Glutamatergic neuron (in vitro differentiated cells): ENCODE results near the gene LAIR2. TPM values are rescaled to one million over a fixed set of nuclear protein-coding genes. Genes with fewer than 3 reads are reported as not detected.
"Not testable (repeated sequence)": the region's sequence is repeated elsewhere in the genome, so short reads cannot be mapped to it uniquely, and the experiment has no call there.

Experiments
- DNase-seq: peaks from one replicate; pipeline ENCODE4 v3.0.0; 2022
- H3K27ac Mint-ChIP-seq: one replicate; pipeline ENCODE4 v1.8.0; 2020; ENCODE audit warnings: mild to moderate bottlenecking, mixed read lengths, inconsistent platforms; ENCODE audit not compliant: unreplicated experiment
- H3K27me3 Mint-ChIP-seq: one replicate; pipeline ENCODE4 v1.8.0; 2020; ENCODE audit warnings: mild to moderate bottlenecking, moderate library complexity, mixed read lengths, inconsistent platforms; ENCODE audit not compliant: unreplicated experiment
- H3K36me3 Mint-ChIP-seq: one replicate; pipeline ENCODE4 v1.8.0; 2020; ENCODE audit warnings: mild to moderate bottlenecking, mixed read lengths, inconsistent platforms; ENCODE audit not compliant: unreplicated experiment
- H3K4me1 Mint-ChIP-seq: one replicate; pipeline ENCODE4 v1.8.0; 2020; ENCODE audit warnings: mild to moderate bottlenecking, low read depth, mixed read lengths, inconsistent platforms; ENCODE audit not compliant: unreplicated experiment
- H3K4me3 Mint-ChIP-seq: one replicate; pipeline ENCODE4 v1.8.0; 2020; ENCODE audit warnings: mild to moderate bottlenecking, mixed read lengths, inconsistent platforms; ENCODE audit not compliant: unreplicated experiment
- H3K9me3 Mint-ChIP-seq: one replicate; pipeline ENCODE4 v1.8.0; 2020; ENCODE audit warnings: mild to moderate bottlenecking, moderate library complexity, mixed read lengths, inconsistent platforms; ENCODE audit not compliant: unreplicated experiment
- total RNA-seq: library from RNA; stranded (reverse); fragmentation: NEBNext Ultra II Directional; extraction: Animal tissue kit (Norgen Biotek cat#: 25700); gene quantifications from one replicate; pipeline ENCODE4 v1.2.1, GENCODE V29; 2021; ENCODE audit not compliant: unreplicated experiment
- TF ChIP-seq, protein P1 (sequence below): fragments of 200-600 bp; sonication (generic); IDR thresholded peaks from one replicate; pipeline ENCODE4 v1.5.0; 2021; ENCODE audit not compliant: partially characterized antibody, unreplicated experiment

Gene LAIR2
- total RNA-seq, 1 donor from 2014 or later = not detected

DNA sequence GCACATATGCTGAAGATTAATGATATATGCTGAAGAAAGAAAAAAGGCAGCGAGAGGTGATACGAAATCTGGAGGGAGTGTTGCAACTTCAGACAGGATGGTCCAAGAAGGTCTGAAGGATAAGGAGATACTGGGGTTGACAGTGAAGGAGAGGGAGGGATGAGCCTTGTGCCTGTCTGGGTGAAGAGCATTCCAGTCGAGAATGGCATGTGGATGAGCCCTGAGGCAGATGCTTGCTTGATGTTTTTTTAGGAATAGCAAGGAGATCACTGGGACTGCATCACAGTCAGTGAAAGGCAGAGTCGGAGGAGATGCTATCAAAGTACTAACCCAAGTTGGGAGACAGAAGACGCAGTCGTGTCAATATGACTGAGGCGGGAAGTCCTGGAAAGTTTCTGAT, 13.3 kb upstream of the LAIR2 start:
- TF ChIP-seq, protein P1, sequence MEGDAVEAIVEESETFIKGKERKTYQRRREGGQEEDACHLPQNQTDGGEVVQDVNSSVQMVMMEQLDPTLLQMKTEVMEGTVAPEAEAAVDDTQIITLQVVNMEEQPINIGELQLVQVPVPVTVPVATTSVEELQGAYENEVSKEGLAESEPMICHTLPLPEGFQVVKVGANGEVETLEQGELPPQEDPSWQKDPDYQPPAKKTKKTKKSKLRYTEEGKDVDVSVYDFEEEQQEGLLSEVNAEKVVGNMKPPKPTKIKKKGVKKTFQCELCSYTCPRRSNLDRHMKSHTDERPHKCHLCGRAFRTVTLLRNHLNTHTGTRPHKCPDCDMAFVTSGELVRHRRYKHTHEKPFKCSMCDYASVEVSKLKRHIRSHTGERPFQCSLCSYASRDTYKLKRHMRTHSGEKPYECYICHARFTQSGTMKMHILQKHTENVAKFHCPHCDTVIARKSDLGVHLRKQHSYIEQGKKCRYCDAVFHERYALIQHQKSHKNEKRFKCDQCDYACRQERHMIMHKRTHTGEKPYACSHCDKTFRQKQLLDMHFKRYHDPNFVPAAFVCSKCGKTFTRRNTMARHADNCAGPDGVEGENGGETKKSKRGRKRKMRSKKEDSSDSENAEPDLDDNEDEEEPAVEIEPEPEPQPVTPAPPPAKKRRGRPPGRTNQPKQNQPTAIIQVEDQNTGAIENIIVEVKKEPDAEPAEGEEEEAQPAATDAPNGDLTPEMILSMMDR = no peak
- no peak for DNase-seq
- Mint-ChIP-seq H3K36me3 (no peaks in the 10 kb centered on the region), H3K27me3 (peaks cover 6% of the 10 kb centered on the region), H3K27ac (no peak overlapping the region), H3K4me3 (no peak overlapping the region), H3K4me1 (no peaks in the 10 kb centered on the region), H3K9me3 (peaks cover 3% of the 10 kb centered on the region)

DNA sequence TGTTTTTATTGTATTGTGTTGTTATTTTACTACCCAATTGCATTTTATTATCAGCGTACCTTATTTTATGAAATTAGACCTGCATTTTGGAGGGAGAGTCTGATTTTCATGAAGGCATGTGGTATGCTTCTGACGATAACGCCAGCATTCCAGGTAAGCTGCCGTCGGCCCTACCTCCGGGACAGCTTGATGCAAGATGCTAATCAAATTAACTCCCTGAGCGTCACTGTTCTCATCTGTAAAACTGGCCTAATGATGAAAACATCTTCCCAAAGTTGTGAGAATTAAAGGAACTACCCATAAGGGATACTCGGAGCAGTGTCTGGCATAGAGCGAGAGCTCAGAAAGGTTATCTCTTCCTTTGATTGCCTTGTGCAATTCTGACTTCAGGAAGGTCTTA, 12.9 kb upstream of the LAIR2 start:
- no peaks in the 10 kb centered on the region for H3K4me1 Mint-ChIP-seq
- no peak overlapping the region for H3K27ac Mint-ChIP-seq
- TF ChIP-seq, protein P1 = no peak
- H3K27me3 Mint-ChIP-seq = peaks cover 6% of the 10 kb centered on the region
- H3K9me3 Mint-ChIP-seq = peaks cover 3% of the 10 kb centered on the region
- H3K36me3 Mint-ChIP-seq = no peaks in the 10 kb centered on the region
- no peak overlapping the region for H3K4me3 Mint-ChIP-seq
- DNase-seq = no peak

DNA sequence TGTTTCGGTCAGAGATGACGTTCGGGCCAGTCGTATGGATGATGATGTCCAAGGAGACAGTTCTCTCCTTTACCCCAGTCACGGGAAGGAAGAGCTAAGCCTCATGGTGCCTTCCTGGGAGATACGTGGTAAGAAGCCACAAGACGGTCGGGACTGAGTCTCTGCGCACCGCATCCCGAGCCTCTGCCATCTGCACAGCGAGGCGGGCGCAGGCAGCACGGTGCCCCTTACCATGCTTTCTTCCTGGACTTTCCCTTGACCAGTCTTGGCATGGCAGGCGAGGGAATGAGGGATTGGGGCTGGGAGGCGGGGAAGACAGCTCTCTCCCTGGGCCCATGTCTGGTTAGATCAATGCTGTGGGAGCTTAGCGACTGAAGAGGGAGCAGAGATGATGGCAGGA, 10.1 kb upstream of the LAIR2 start:
- peaks cover 4% of the 10 kb centered on the region for H3K27me3 Mint-ChIP-seq
- no peak overlapping the region for H3K4me3 Mint-ChIP-seq
- peaks cover 3% of the 10 kb centered on the region for H3K9me3 Mint-ChIP-seq
- H3K27ac Mint-ChIP-seq = no peak overlapping the region
- no peaks in the 10 kb centered on the region for H3K36me3 Mint-ChIP-seq
- H3K4me1 Mint-ChIP-seq = no peaks in the 10 kb centered on the region
- DNase-seq = no peak
- TF ChIP-seq, protein P1 = no peak

DNA sequence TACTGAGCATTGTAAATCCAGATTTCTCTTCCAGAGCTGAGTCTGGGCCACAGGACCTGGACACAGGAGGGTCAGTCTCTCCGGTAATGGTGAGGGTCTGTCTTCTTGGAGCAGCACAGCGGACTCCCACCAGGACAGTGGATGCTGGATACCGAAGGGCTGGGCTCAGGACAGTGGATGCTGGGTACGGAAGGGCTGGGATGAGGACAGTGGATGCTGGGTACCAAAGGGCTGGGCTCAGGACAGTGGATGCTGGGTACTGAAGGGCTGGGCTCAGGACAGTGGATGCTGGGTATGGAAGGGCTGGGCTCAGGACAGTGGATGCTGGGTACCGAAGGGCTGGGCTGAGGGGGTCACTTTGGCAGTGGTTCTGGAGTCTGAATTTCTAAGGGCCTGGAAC, 9.6 kb upstream of the LAIR2 start:
- not testable (repeated sequence) for H3K9me3 Mint-ChIP-seq, H3K36me3 Mint-ChIP-seq, H3K27me3 Mint-ChIP-seq, H3K27ac Mint-ChIP-seq, DNase-seq, H3K4me3 Mint-ChIP-seq, H3K4me1 Mint-ChIP-seq

DNA sequence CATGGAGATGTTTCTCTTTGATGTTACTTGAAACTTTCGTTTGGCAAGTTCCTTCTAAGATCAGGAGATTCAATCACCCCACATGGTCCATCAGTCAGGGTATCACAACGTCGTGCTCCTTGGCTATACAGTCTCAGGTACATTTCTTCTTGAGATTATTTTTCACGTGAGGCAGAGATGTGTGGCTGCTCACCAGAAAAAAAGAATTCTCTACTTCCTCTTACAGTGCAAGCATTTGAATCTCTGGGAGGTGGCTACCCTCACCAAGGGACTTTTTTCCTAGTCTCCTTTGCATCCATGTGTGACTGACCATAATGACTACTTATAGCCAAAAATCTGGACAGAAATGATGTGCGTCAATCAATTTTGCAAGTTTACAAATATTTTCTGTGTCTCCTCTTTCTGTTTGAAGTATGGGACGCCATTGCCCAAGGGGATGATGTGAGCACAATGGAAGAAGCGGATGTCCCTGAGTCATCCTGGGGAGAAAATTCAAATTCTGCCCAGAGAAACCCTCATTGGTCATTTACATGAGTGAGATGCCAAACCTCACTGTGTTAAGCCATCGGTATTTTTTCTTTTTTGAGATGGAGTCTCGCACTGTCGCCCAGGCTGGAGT, 8.6 kb upstream of the LAIR2 start:
- TF ChIP-seq, protein P1 = no peak
- Mint-ChIP-seq H3K27me3 (peaks cover 4% of the 10 kb centered on the region), H3K9me3 (peaks cover 3% of the 10 kb centered on the region), H3K4me1 (no peaks in the 10 kb centered on the region), H3K27ac (no peak overlapping the region), H3K4me3 (no peak overlapping the region), H3K36me3 (no peaks in the 10 kb centered on the region)
- no peak for DNase-seq

DNA sequence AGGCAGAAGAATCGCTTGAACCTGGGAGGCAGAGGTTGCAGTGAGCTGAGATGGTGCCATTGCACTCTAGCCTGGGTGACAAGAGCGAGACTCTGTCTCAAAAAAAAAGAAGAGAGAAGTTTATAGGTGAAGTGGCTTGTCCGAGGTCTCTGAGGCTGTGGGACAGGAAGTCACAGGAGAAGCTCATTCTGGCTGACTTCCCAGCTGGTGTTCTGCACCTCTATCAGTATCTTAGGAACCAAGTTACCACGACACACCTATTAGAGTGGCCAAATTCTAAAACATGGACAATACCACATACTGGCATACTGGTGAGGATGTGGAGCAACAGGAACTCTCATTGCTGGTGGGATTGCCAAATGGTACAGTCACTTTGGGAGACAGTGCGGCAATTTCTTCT, 7.3 kb upstream of the LAIR2 start:
- not testable (repeated sequence) for H3K27me3 Mint-ChIP-seq, DNase-seq, H3K27ac Mint-ChIP-seq, H3K36me3 Mint-ChIP-seq, H3K4me3 Mint-ChIP-seq, H3K9me3 Mint-ChIP-seq, H3K4me1 Mint-ChIP-seq

DNA sequence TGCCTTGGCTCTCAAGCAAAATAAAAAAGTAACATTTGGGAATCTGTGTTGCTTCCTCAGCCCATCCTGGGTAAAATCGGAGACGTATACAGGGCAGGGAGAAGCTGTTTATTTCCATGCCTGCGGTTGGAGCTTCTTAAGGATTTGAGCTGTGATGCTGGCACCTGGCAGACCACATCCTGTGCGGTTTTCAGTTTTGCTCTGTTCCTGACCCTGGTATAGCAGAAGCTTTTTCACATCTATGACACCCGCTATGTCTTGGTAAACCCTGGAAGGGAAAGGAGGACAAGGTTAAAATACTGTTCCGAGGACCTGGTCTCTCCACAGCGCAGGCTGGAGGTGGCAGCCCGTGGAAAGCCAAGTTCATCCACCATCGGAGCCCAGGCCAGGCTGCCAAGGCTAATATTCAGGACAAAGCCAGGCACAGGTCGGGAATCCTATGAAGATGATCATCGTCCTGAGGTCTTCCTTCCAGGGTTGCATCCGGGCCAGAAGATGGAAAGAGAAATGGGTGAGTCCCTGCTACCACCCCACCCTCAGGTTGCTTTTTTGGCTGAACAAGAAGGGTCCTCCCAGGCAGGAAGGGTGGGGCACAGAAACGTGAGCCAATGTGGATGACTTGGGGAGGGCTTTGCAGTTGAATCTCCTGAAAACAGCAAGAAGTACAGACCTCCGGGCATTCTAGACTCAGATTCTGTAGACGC, 4.7 kb upstream of the LAIR2 start:
- H3K27ac Mint-ChIP-seq, H3K4me3 Mint-ChIP-seq, H3K27me3 Mint-ChIP-seq, H3K4me1 Mint-ChIP-seq, H3K9me3 Mint-ChIP-seq, H3K36me3 Mint-ChIP-seq, DNase-seq: not testable (repeated sequence)

DNA sequence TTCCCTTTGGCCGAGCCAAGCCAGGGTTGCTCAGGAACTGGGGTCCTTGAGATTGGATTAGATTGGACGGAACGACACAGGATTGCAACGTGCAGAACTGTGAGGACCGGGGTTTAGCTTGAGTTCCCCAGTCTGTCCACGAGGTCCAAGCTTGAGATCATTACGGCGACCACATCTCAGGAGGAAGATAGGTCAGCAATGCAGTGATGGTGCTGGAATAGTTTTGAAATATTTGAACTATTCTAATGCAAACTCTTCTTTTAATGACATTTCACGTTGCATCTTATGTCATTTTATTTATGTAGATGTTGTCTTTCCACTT, 4.2 kb upstream of the LAIR2 start:
- H3K9me3 Mint-ChIP-seq, H3K27me3 Mint-ChIP-seq, H3K4me3 Mint-ChIP-seq, DNase-seq, H3K36me3 Mint-ChIP-seq, H3K4me1 Mint-ChIP-seq, H3K27ac Mint-ChIP-seq: not testable (repeated sequence)

DNA sequence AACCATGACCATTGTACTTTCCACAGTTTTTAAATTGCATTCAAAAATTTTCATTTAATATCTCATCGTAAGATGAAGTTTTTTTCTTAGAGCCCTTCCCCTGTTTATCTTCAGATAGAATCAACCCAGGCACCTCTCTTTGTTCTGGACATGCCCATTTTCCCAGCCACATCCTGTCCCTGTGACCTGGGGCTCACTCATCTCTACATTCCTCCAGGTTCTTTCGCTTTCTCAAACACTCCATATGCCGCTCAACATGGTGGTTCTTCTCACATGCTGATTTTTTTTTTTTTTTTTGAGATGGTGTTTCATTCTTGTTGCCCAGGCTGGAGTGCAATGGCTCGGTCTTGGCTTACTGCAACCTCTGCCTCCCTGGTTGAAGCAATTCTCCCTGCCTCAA, 2.9 kb downstream of the LAIR2 start:
- not testable (repeated sequence) for H3K9me3 Mint-ChIP-seq, H3K4me1 Mint-ChIP-seq, DNase-seq, H3K36me3 Mint-ChIP-seq, H3K4me3 Mint-ChIP-seq, H3K27me3 Mint-ChIP-seq, H3K27ac Mint-ChIP-seq
